GM12878 (cell line): Measurements from ENCODE around the gene SYF2. TPM values are rescaled to one million over a fixed set of nuclear protein-coding genes. Genes with fewer than 3 reads are reported as not detected.

Source experiments
- ETV6 ChIP-seq, 2 experiments: fragments of 450-650 bp in 1 of 2; IDR thresholded peaks in 1 of 2; conservative IDR thresholded peaks in 1 of 2; 2 replicates each; pipeline ENCODE4 v1.6.1; 2014; ENCODE audit warnings: antibody characterized with exemption in 1 of 2, borderline replicate concordance in 1 of 2, low read depth in 1 of 2, mild to moderate bottlenecking in 1 of 2, moderate library complexity in 1 of 2
- HCFC1 ChIP-seq: fragments of 150-350 bp; IDR thresholded peaks from 2 replicates; pipeline ENCODE4 v1.6.1; 2014; ENCODE audit warnings: low read length
- MYC ChIP-seq: IDR thresholded peaks from 2 replicates; pipeline ENCODE4 v1.6.1; 2011; ENCODE audit warnings: mild to moderate bottlenecking, low read length, moderate library complexity, inconsistent platforms; ENCODE audit not compliant: insufficient read depth, insufficient replicate concordance, insufficient read length, severe bottlenecking
- POU2F2 ChIP-seq: IDR thresholded peaks from 3 replicates; pipeline ENCODE4 v1.6.1; 2011; ENCODE audit warnings: low read depth, mild to moderate bottlenecking, low read length, borderline replicate concordance
- SREBF2 ChIP-seq: IDR thresholded peaks from 2 replicates; pipeline ENCODE4 v1.6.1; 2012; ENCODE audit warnings: mild to moderate bottlenecking, low read length
- TAF1 ChIP-seq: IDR thresholded peaks from 2 replicates; pipeline ENCODE4 v1.6.1; 2011; ENCODE audit warnings: mild to moderate bottlenecking, low read depth, low read length, borderline replicate concordance
- TCF3 ChIP-seq: IDR thresholded peaks from 2 replicates; pipeline ENCODE4 v1.6.1; 2012; ENCODE audit warnings: low read depth, mild to moderate bottlenecking, low read length, borderline replicate concordance; ENCODE audit not compliant: insufficient read depth
- ZNF24 ChIP-seq: fragments of 450-650 bp; IDR thresholded peaks from 2 replicates; pipeline ENCODE4 v1.6.1; 2017; ENCODE audit warnings: antibody characterized with exemption, mild to moderate bottlenecking
- polyA plus RNA-seq, 11 experiments: library from polyadenylated mRNA; depleted of rRNA in 4 of 11; unstranded in 6 of 11; stranded (reverse) in 5 of 11; fragments of >200 nt; fragmentation: Nextera tagmentation in 4 of 11; fragmentation: Illumina TruSeq in 1 of 11; extraction: Ambion mirVana in 4 of 11; extraction: Trizol in 1 of 11; gene quantifications; 1 replicate in 1 of 11; 2 replicates in 10 of 11; pipeline versions ENCODE4 v1.2.1 to v1.2.3, GENCODE V29; 2011 to 2016; ENCODE audit warnings: inconsistent platforms in 2 of 11, missing spikeins in 2 of 11, low read depth in 1 of 11
- total RNA-seq, 4 experiments: library from RNA; depleted of rRNA in 3 of 4; stranded (reverse); fragments of >200 nt in 3 of 4; fragmentation: Illumina TruSeq in 1 of 4; extraction: Trizol in 1 of 4; gene quantifications; 2 replicates each; pipeline versions ENCODE4 v1.2.1 to v1.2.3, GENCODE V29; 2013 to 2021
- TF ChIP-seq, protein P1 (sequence below): IDR thresholded peaks from 2 replicates; pipeline ENCODE4 v1.6.1; 2012; ENCODE audit warnings: improper control_type of control experiment, low read depth, low read length; ENCODE audit not compliant: insufficient replicate concordance
- TF ChIP-seq, protein P2 (sequence below): IDR thresholded peaks from 2 replicates; pipeline ENCODE4 v1.6.1; 2011; ENCODE audit warnings: low read depth, mild to moderate bottlenecking, low read length, moderate library complexity, borderline replicate concordance; ENCODE audit errors: extremely low read depth
- TF ChIP-seq, protein P3 (sequence below): IDR thresholded peaks from 2 replicates; pipeline ENCODE4 v1.6.1; 2012; ENCODE audit warnings: low read depth, low read length, improper control_type of control experiment
- TF ChIP-seq, protein P4 (sequence below): fragments of 450-650 bp; IDR thresholded peaks from 2 replicates; pipeline ENCODE4 v1.6.1; 2017; ENCODE audit warnings: mild to moderate bottlenecking, moderate library complexity
- TF ChIP-seq, protein P5 (sequence below): fragments of 450-650 bp; IDR thresholded peaks from 2 replicates; pipeline ENCODE4 v1.6.1; 2017; ENCODE audit warnings: mild to moderate bottlenecking

The SYF2 gene
- total and polyA plus RNA-seq, 10 of the 15 experiments (the other 5 are each of a cell fraction or from before 2014, with no cell fraction given), result 20.3 to 70.5 (median 35.3) TPM

DNA sequence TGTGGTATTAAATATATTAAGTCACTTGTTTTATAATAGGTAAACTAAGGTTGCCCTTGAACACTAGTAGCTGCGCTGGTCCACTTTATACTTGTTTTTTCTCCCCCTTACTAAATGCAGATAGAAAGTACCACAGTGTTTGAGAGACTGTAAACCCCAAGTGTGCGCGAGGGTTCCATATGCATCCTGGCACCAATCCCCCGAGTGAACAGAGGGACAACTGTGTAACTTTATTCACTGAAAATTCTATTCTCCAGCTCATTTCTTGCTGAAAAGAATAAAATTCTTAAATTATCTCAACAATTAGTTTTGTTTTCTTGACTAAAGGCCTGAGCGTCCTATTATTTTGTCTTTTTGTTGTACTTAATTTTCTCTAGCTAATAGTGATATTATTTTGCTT, 13.1 kb upstream of the SYF2 start (continued):
- TF ChIP-seq, protein P1, sequence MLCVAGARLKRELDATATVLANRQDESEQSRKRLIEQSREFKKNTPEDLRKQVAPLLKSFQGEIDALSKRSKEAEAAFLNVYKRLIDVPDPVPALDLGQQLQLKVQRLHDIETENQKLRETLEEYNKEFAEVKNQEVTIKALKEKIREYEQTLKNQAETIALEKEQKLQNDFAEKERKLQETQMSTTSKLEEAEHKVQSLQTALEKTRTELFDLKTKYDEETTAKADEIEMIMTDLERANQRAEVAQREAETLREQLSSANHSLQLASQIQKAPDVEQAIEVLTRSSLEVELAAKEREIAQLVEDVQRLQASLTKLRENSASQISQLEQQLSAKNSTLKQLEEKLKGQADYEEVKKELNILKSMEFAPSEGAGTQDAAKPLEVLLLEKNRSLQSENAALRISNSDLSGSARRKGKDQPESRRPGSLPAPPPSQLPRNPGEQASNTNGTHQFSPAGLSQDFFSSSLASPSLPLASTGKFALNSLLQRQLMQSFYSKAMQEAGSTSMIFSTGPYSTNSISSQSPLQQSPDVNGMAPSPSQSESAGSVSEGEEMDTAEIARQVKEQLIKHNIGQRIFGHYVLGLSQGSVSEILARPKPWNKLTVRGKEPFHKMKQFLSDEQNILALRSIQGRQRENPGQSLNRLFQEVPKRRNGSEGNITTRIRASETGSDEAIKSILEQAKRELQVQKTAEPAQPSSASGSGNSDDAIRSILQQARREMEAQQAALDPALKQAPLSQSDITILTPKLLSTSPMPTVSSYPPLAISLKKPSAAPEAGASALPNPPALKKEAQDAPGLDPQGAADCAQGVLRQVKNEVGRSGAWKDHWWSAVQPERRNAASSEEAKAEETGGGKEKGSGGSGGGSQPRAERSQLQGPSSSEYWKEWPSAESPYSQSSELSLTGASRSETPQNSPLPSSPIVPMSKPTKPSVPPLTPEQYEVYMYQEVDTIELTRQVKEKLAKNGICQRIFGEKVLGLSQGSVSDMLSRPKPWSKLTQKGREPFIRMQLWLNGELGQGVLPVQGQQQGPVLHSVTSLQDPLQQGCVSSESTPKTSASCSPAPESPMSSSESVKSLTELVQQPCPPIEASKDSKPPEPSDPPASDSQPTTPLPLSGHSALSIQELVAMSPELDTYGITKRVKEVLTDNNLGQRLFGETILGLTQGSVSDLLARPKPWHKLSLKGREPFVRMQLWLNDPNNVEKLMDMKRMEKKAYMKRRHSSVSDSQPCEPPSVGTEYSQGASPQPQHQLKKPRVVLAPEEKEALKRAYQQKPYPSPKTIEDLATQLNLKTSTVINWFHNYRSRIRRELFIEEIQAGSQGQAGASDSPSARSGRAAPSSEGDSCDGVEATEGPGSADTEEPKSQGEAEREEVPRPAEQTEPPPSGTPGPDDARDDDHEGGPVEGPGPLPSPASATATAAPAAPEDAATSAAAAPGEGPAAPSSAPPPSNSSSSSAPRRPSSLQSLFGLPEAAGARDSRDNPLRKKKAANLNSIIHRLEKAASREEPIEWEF, result no peak
- TF ChIP-seq SREBF2 (no peak), MYC (no peak), POU2F2 (no peak), ZNF24 (no peak), TCF3 (no peak), TAF1 (no peak), HCFC1 (no peak), ETV6 (conservative IDR thresholded peaks at IDR 0.05 in 1 of 2, IDR thresholded peaks at IDR 0.05 in 1 of 2; ENCODE audit: borderline replicate concordance in 1 of 2, low read depth in 1 of 2) (no peak)
- TF ChIP-seq, protein P2, sequence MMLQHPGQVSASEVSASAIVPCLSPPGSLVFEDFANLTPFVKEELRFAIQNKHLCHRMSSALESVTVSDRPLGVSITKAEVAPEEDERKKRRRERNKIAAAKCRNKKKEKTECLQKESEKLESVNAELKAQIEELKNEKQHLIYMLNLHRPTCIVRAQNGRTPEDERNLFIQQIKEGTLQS, result no peak
- TF ChIP-seq, protein P3, sequence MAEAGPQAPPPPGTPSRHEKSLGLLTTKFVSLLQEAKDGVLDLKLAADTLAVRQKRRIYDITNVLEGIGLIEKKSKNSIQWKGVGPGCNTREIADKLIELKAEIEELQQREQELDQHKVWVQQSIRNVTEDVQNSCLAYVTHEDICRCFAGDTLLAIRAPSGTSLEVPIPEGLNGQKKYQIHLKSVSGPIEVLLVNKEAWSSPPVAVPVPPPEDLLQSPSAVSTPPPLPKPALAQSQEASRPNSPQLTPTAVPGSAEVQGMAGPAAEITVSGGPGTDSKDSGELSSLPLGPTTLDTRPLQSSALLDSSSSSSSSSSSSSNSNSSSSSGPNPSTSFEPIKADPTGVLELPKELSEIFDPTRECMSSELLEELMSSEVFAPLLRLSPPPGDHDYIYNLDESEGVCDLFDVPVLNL, result no peak
- TF ChIP-seq, protein P4, sequence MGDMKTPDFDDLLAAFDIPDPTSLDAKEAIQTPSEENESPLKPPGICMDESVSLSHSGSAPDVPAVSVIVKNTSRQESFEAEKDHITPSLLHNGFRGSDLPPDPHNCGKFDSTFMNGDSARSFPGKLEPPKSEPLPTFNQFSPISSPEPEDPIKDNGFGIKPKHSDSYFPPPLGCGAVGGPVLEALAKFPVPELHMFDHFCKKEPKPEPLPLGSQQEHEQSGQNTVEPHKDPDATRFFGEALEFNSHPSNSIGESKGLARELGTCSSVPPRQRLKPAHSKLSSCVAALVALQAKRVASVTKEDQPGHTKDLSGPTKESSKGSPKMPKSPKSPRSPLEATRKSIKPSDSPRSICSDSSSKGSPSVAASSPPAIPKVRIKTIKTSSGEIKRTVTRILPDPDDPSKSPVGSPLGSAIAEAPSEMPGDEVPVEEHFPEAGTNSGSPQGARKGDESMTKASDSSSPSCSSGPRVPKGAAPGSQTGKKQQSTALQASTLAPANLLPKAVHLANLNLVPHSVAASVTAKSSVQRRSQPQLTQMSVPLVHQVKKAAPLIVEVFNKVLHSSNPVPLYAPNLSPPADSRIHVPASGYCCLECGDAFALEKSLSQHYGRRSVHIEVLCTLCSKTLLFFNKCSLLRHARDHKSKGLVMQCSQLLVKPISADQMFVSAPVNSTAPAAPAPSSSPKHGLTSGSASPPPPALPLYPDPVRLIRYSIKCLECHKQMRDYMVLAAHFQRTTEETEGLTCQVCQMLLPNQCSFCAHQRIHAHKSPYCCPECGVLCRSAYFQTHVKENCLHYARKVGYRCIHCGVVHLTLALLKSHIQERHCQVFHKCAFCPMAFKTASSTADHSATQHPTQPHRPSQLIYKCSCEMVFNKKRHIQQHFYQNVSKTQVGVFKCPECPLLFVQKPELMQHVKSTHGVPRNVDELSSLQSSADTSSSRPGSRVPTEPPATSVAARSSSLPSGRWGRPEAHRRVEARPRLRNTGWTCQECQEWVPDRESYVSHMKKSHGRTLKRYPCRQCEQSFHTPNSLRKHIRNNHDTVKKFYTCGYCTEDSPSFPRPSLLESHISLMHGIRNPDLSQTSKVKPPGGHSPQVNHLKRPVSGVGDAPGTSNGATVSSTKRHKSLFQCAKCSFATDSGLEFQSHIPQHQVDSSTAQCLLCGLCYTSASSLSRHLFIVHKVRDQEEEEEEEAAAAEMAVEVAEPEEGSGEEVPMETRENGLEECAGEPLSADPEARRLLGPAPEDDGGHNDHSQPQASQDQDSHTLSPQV, result no peak
- TF ChIP-seq, protein P5, sequence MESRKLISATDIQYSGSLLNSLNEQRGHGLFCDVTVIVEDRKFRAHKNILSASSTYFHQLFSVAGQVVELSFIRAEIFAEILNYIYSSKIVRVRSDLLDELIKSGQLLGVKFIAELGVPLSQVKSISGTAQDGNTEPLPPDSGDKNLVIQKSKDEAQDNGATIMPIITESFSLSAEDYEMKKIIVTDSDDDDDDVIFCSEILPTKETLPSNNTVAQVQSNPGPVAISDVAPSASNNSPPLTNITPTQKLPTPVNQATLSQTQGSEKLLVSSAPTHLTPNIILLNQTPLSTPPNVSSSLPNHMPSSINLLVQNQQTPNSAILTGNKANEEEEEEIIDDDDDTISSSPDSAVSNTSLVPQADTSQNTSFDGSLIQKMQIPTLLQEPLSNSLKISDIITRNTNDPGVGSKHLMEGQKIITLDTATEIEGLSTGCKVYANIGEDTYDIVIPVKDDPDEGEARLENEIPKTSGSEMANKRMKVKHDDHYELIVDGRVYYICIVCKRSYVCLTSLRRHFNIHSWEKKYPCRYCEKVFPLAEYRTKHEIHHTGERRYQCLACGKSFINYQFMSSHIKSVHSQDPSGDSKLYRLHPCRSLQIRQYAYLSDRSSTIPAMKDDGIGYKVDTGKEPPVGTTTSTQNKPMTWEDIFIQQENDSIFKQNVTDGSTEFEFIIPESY, result no peak
